Gastrocnemius medialis (tissue), 4 donors: ENCODE data around the gene CES1.

Source experiments
- CTCF ChIP-seq, 5 experiments: fragments of 450-650 bp in 3 of 5; fragments of 200-600 bp in 2 of 5; sonication (generic) in 2 of 5; IDR thresholded peaks in 4 of 5; conservative IDR thresholded peaks in 1 of 5; 1 replicate in 4 of 5; 2 replicates in 1 of 5; pipeline ENCODE4 v1.5.1; 2016 to 2019; ENCODE audit warnings: antibody characterized with exemption in 5 of 5, mild to moderate bottlenecking in 3 of 5, moderate library complexity in 3 of 5
- POLR2A ChIP-seq, 2 donors: fragments of 450-650 bp; IDR thresholded peaks; one replicate each; pipeline ENCODE4 v1.6.1; 2017; ENCODE audit warnings: antibody characterized with exemption in 2 of 2, mild to moderate bottlenecking in 2 of 2, moderate library complexity in 2 of 2

GRCh38 chr16:55756963-55757362 lies 75.9 kb downstream of the CES1 start:
- no peak for TF ChIP-seq CTCF (IDR thresholded peaks at IDR 0.05 in 4 of 5, conservative IDR thresholded peaks at IDR 0.05 in 1 of 5)
- no peak for TF ChIP-seq POLR2A (IDR thresholded peaks at IDR 0.05)
